K562 (cell line): ENCODE data around the gene CRYGC. TPM values are rescaled to one million over a fixed set of nuclear protein-coding genes. Genes with fewer than 3 reads are reported as not detected.

ENCODE experiments used
- ATAC-seq: fragments of 200-7000 bp; cut with Tn5 transposase; 3 replicates; pipeline ENCODE4 v1.9.1; 2020; ENCODE audit warnings: moderate library complexity
- BruUV-seq: library from RNA; stranded (reverse); fragments of 400-500 nt; replicated peaks from 2 replicates; lab custom pipeline; 2021; lab: Mats Ljungman, UMichigan
- CTCF ChIA-PET: fragments of 300-600 bp; formaldehyde crosslinking; extraction: SDS; loops from one replicate; lab custom pipeline; 2021; ENCODE audit warnings: low intra/inter-chr PET ratio; lab: Yijun Ruan, JAX
- POLR2A ChIA-PET: fragments of 300-600, 350-650 bp; sonication (Branson Sonifier 250); formaldehyde crosslinking; extraction: SDS; loops from one replicate; lab custom pipeline; 2021; ENCODE audit warnings: antibody characterized with exemption, inconsistent platforms; lab: Yijun Ruan, JAX
- DNase-seq, 4 experiments: peaks; one replicate each; pipeline versions ENCODE4 v3.0.0 to v3.0.0-alpha.2; 2011 to 2018; ENCODE audit warnings: low spot score in 3 of 4, mixed read lengths in 3 of 4; ENCODE audit errors: extremely low read depth in 1 of 4
- FAIRE-seq: peaks from 2 replicates; lab custom pipeline; 2011; peaks lifted over from hg19 to GRCh38; lab: Jason Lieb, UNC
- H2AFZ ChIP-seq: 2 replicates; pipeline ENCODE4 v1.6.0; 2011; ENCODE audit warnings: low read depth, low read length, control low read depth, inconsistent platforms
- H3K27ac ChIP-seq: fragments of 200-600 bp; 3 replicates; pipeline ENCODE4 v1.8.0; 2011; ENCODE audit warnings: low read depth, mild to moderate bottlenecking, control low read depth, inconsistent platforms, low read length, moderate library complexity, mixed read lengths; ENCODE audit errors: extremely low read depth
- H3K27me3 ChIP-seq, 2 experiments: fragments of 300-600 bp in 1 of 2; 2 replicates in 1 of 2; 3 replicates in 1 of 2; pipeline versions ENCODE4 v1.6.0 to v1.8.0; 2011; ENCODE audit warnings: inconsistent platforms in 2 of 2, low read length in 2 of 2, mild to moderate bottlenecking in 1 of 2, mixed read lengths in 1 of 2, moderate library complexity in 1 of 2; ENCODE audit not compliant: control insufficient read depth in 2 of 2, insufficient read depth in 2 of 2
- H3K36me3 ChIP-seq: fragments of 300-600 bp; 3 replicates; pipeline ENCODE4 v1.8.0; 2011; ENCODE audit warnings: mild to moderate bottlenecking, low read length, inconsistent platforms; ENCODE audit not compliant: control insufficient read depth, insufficient read depth
- H3K4me1 ChIP-seq, 2 experiments: fragments of 200-600 bp in 1 of 2; replicated peaks in 1 of 2; 2 replicates in 1 of 2; 3 replicates in 1 of 2; pipeline versions ENCODE4 v1.5.1 to v1.8.0; 2011; ENCODE audit warnings: inconsistent platforms in 2 of 2, low read length in 2 of 2, mild to moderate bottlenecking in 1 of 2, mixed read lengths in 1 of 2, moderate library complexity in 1 of 2; ENCODE audit not compliant: control insufficient read depth in 2 of 2, insufficient read depth in 2 of 2
- H3K4me2 ChIP-seq: 2 replicates; pipeline ENCODE4 v1.6.1; 2011; ENCODE audit warnings: low read length, control low read depth, inconsistent platforms, mixed read lengths; ENCODE audit not compliant: insufficient read depth
- H3K4me3 ChIP-seq: fragments of 200-600 bp; sonication (generic), shearing (Covaris generic); 2 replicates; pipeline ENCODE4 v1.5.1; 2016; ENCODE audit warnings: control low read depth, inconsistent platforms
- H3K79me2 ChIP-seq: fragments of 200-600 bp; 3 replicates; pipeline ENCODE4 v1.8.0; 2011; ENCODE audit warnings: low read length, inconsistent platforms; ENCODE audit not compliant: control insufficient read depth, insufficient read depth
- H3K9ac ChIP-seq, 2 experiments: 2 replicates each; pipeline versions ENCODE4 v1.6.0 to v1.6.1; 2011; ENCODE audit warnings: low read depth in 2 of 2, low read length in 2 of 2, control low read depth in 1 of 2, inconsistent platforms in 1 of 2, mild to moderate bottlenecking in 1 of 2, mixed read lengths in 1 of 2; ENCODE audit not compliant: insufficient read depth in 1 of 2
- H3K9me1 ChIP-seq: one replicate; pipeline ENCODE4 v1.6.0; 2011; ENCODE audit warnings: inconsistent platforms, mild to moderate bottlenecking, low read length, moderate library complexity; ENCODE audit not compliant: control insufficient read depth, insufficient read depth
- H3K9me3 ChIP-seq: replicated peaks from 2 replicates; pipeline ENCODE4 v1.5.1; 2011; ENCODE audit warnings: low read depth, low read length, inconsistent platforms; ENCODE audit not compliant: control insufficient read depth, insufficient read depth
- H4K20me1 ChIP-seq: replicated peaks from 2 replicates; pipeline ENCODE4 v1.6.1; 2011; ENCODE audit warnings: low read length, inconsistent platforms, mixed read lengths; ENCODE audit not compliant: control insufficient read depth, insufficient read depth
- CREM ChIP-seq: IDR thresholded peaks from 2 replicates; pipeline ENCODE4 v1.6.1; 2014; ENCODE audit warnings: antibody characterized with exemption, low read depth
- HNRNPUL1 ChIP-seq: fragments of 200-400 bp; formaldehyde crosslinking; IDR thresholded peaks from 2 replicates; pipeline ENCODE4 v1.6.1; 2017; ENCODE audit warnings: low read length
- ILK ChIP-seq: fragments of 450-650 bp; IDR thresholded peaks from 2 replicates; pipeline ENCODE4 v1.6.1; 2016; ENCODE audit warnings: missing genetic modification characterization, low read depth, mild to moderate bottlenecking, missing compliant biosample characterization, moderate library complexity, borderline replicate concordance
- KLF13 ChIP-seq: fragments of 450-650 bp; IDR thresholded peaks from 2 replicates; pipeline ENCODE4 v1.6.1; 2016; ENCODE audit warnings: missing genetic modification characterization, low read depth, mild to moderate bottlenecking, missing compliant biosample characterization, moderate library complexity, borderline replicate concordance
- MEF2A ChIP-seq: IDR thresholded peaks from 2 replicates; pipeline ENCODE4 v1.6.1; 2011; ENCODE audit warnings: low read depth, mild to moderate bottlenecking, low read length, moderate library complexity; ENCODE audit not compliant: control insufficient read depth
- NKRF ChIP-seq: fragments of 450-650 bp; IDR thresholded peaks from 2 replicates; pipeline ENCODE4 v1.6.1; 2016; ENCODE audit warnings: borderline replicate concordance
- POLR2AphosphoS5 ChIP-seq: IDR thresholded peaks from 2 replicates; pipeline ENCODE4 v1.6.1; 2011; ENCODE audit warnings: mild to moderate bottlenecking, low read depth, low read length, moderate library complexity; ENCODE audit not compliant: control insufficient read depth, insufficient read depth
- PPARD ChIP-seq: fragments of 250-450 bp; sonication (Bioruptor Pico); IDR thresholded peaks from 2 replicates; pipeline ENCODE4 v1.8.0; 2022; ENCODE audit warnings: inconsistent platforms, mild to moderate bottlenecking, moderate library complexity
- RBBP5 ChIP-seq: fragments of 200-600 bp; sonication (generic); IDR thresholded peaks from 2 replicates; pipeline ENCODE4 v1.6.1; 2012; ENCODE audit warnings: borderline replicate concordance, mild to moderate bottlenecking, low read length, control low read depth, inconsistent platforms; ENCODE audit not compliant: insufficient read depth, poor library complexity, severe bottlenecking
- ZNF143 ChIP-seq: sonication (generic); formaldehyde crosslinking; IDR thresholded peaks from 2 replicates; pipeline ENCODE4 v1.9.0; 2022; ENCODE audit warnings: mild to moderate bottlenecking, missing genetic modification reagents
- ZNF785 ChIP-seq: fragments of 250-450 bp; sonication (Bioruptor Pico); IDR thresholded peaks from 2 replicates; pipeline ENCODE4 v1.4.0; 2020; ENCODE audit warnings: mild to moderate bottlenecking
- WGBS: fragments of 100-300 bp; shearing (Covaris generic); methylation state at CpG from one replicate; pipeline ENCODE4 v1.1.6; 2016; ENCODE audit warnings: low coverage, mixed read lengths; ENCODE audit not compliant: insufficient coverage; ENCODE audit errors: missing lambda C conversion rate; 5-methylcytosine and 5-hydroxymethylcytosine counted together
- in situ Hi-C: fragments of 300-500 bp; cut with MboI; formaldehyde crosslinking; loops from 4 replicates; pipeline ENCODE4 v1.15.0; 2018; ENCODE audit warnings: inconsistent platforms, mixed read lengths
- intact Hi-C: fragments of 100-400 bp; cut with micrococcal nuclease; formaldehyde crosslinking; loops from 2 replicates; pipeline ENCODE4 v1.14.2; 2022
- polyA plus RNA-seq, 8 experiments: library from polyadenylated mRNA; depleted of rRNA in 4 of 8; stranded (reverse) in 5 of 8; unstranded in 3 of 8; fragments of >200 nt; fragmentation: Nextera tagmentation in 2 of 8; fragmentation: Illumina TruSeq in 1 of 8; extraction: Ambion mirVana in 2 of 8; extraction: Trizol in 1 of 8; gene quantifications; 2 replicates each; pipeline versions ENCODE4 v1.2.1 to v1.2.3, GENCODE V29; 2011 to 2014; ENCODE audit warnings: inconsistent platforms in 1 of 8, missing spikeins in 1 of 8
- total RNA-seq, 7 experiments: library from RNA; depleted of rRNA in 6 of 7; stranded (reverse); fragments of >200 nt in 6 of 7; fragmentation: Illumina TruSeq in 2 of 7; extraction: Trizol in 2 of 7; gene quantifications; 2 replicates each; pipeline versions ENCODE4 v1.2.1 to v1.2.3, GENCODE V29; 2011 to 2021; ENCODE audit warnings: low replicate concordance in 1 of 7

Gene CRYGC
- total and polyA plus RNA-seq, 9 of the 15 experiments (the other 6 are each of a cell fraction or from before 2014, with no cell fraction given), result not detected

DNA sequence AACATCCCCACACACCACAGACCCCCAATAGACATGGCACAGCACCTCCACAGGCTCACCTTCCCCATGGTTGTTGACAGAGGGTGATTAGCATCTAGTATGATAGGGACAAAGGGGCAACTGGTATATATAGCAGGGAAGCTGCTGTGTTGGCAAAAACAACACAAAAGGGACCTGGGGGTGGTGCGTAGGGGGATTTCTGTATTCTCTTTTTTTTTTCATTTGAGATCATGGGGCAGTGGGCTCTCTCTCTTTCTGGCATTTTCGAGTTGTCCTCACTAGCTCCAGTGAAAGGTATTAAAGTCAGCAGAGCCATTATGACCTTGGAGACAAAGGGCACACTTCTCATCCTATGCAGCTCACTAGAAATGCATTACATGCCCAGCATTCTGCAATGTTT lies 33.9 kb upstream of the CRYGC start, which contains the start of gene CRYGA (continued):
- no peak for TF ChIP-seq RBBP5

GRCh38 chr2:208156439-208156838 lies 26.8 kb upstream of the CRYGC start:
- Histone ChIP-seq H3K79me2 (no peaks in the 10 kb centered on the region), H3K4me1 (no peaks in the 10 kb centered on the region), H3K36me3 (no peaks in the 10 kb centered on the region), H3K4me3 (no peak overlapping the region), H3K9me3 (no peaks in the 10 kb centered on the region), H3K9ac (no peak overlapping the region), H3K9me1 (no peaks in the 10 kb centered on the region), H3K27me3 (no peaks in the 10 kb centered on the region), H3K4me2 (no peak overlapping the region), H2AFZ (no peak overlapping the region), H4K20me1 (no peaks in the 10 kb centered on the region), H3K27ac (no peak overlapping the region)
- ChIA-PET POLR2A (no interaction called here), CTCF (no interaction called here)
- in situ Hi-C loops, result no loop called here
- no peak for FAIRE-seq
- DNase-seq, result no peak
- ATAC-seq, result no peak
- no TSS peak for BruUV-seq
- WGBS, result 0% methylated on average over 2 of the region's 2 CpGs
- intact Hi-C loops, result no loop called here
- no peak for TF ChIP-seq HNRNPUL1
- TF ChIP-seq NKRF, result no peak
- no peak for TF ChIP-seq ZNF785 (CRISPR knock-in tag)
- no peak for TF ChIP-seq KLF13 (tag)
- no peak for TF ChIP-seq MEF2A
- no peak for TF ChIP-seq CREM
- TF ChIP-seq PPARD (CRISPR knock-in tag), result no peak
- TF ChIP-seq ZNF143, result no peak
- no peak for TF ChIP-seq ILK
- no peak for TF ChIP-seq POLR2AphosphoS5
